Measurements from ENCODE around the gene GALNT17.

DNA sequence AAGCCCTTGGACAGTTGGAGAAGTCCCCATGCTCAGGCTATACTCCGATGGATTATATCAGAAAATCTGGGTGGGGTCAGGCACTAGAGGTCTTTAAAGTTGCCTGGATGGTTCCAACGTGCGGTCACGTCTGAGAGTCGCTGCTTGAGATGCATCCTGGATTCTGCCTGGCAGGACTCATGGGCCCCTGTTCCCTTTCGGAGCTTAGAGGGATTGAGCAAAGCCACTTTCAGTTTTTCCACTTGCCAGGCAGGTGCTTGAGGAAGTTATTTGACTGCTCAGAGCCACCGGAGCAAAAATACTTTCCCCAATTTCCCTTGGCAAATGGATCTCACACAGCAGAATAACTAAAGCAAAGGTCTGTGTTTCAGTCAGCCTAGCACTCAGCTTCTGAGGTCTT is 129.1 kb downstream of the GALNT17 start:
- TF ChIP-seq POLR2A (IDR thresholded peaks at IDR 0.05; ENCODE audit: low read depth, low read length) (no peak), POLR2AphosphoS5 (IDR thresholded peaks at IDR 0.05; ENCODE audit: low read depth, low read length) (no peak), SPI1 (IDR thresholded peaks at IDR 0.05; ENCODE audit: low read depth, low read length) (no peak)
